Measurements from ENCODE around the gene BAHCC1.

The BAHCC1 gene

GRCh38 chr17:81445642-81446503 is 50.6 kb downstream of the BAHCC1 start:
- no peak for DNase-seq

GRCh38 chr17:81447331-81447933 is 52.2 kb downstream of the BAHCC1 start:
- DNase-seq = no peak

GRCh38 chr17:81448442-81448841 is 53.2 kb downstream of the BAHCC1 start:
- DNase-seq = no peak

GRCh38 chr17:81448950-81449349 is 53.7 kb downstream of the BAHCC1 start:
- no peak for DNase-seq

- DNase-seq = no peak
Measured at GRCh38 chr17:81449351-81449750, 54.1 kb downstream of the BAHCC1 start.

GRCh38 chr17:81451823-81452222 is 56.6 kb downstream of the BAHCC1 start:
- no peak for DNase-seq

- no peak for DNase-seq
Measured at GRCh38 chr17:81452551-81452950, 57.3 kb downstream of the BAHCC1 start.

GRCh38 chr17:81453076-81453475 is 57.8 kb downstream of the BAHCC1 start:
- no peak for DNase-seq

- no peak for DNase-seq
Measured at GRCh38 chr17:81453712-81454111, 58.5 kb downstream of the BAHCC1 start.

- DNase-seq = no peak
Measured at GRCh38 chr17:81454473-81454872, 59.2 kb downstream of the BAHCC1 start.

GRCh38 chr17:81455387-81455786 is 60.1 kb downstream of the BAHCC1 start:
- no peak for DNase-seq

GRCh38 chr17:81456091-81456490 is 60.8 kb downstream of the BAHCC1 start:
- DNase-seq = no peak

GRCh38 chr17:81456798-81457197 is 61.5 kb downstream of the BAHCC1 start:
- DNase-seq = no peak

- DNase-seq = no peak
Measured at GRCh38 chr17:81457401-81457800, 62.1 kb downstream of the BAHCC1 start.

GRCh38 chr17:81457917-81458555 is 62.8 kb downstream of the BAHCC1 start:
- no peak for DNase-seq

GRCh38 chr17:81458628-81459027 is 63.4 kb downstream of the BAHCC1 start:
- no peak for DNase-seq

- DNase-seq = no peak
Measured at GRCh38 chr17:81459224-81459623, 64.0 kb downstream of the BAHCC1 start.

GRCh38 chr17:81459864-81460263 is 64.6 kb downstream of the BAHCC1 start:
- DNase-seq = no peak

GRCh38 chr17:81460856-81461460 is 65.7 kb downstream of the BAHCC1 start:
- DNase-seq = no peak

- no peak for DNase-seq
Measured at GRCh38 chr17:81461607-81462500, 66.6 kb downstream of the BAHCC1 start.

- no peak for DNase-seq
Measured at GRCh38 chr17:81462506-81463125, 67.4 kb downstream of the BAHCC1 start.

GRCh38 chr17:81463506-81463905 is 68.2 kb downstream of the BAHCC1 start:
- no peak for DNase-seq

Data from islet precursor cell (in vitro differentiated cells).